Raji (cell line): ENCODE data around the gene CORO2A.

ENCODE experiments used
- POLR2A ChIP-seq: IDR thresholded peaks from 2 replicates; pipeline ENCODE4 v1.6.1; 2011; ENCODE audit warnings: low read depth, low read length, control low read depth; ENCODE audit not compliant: insufficient read depth

CORO2A gene

DNA sequence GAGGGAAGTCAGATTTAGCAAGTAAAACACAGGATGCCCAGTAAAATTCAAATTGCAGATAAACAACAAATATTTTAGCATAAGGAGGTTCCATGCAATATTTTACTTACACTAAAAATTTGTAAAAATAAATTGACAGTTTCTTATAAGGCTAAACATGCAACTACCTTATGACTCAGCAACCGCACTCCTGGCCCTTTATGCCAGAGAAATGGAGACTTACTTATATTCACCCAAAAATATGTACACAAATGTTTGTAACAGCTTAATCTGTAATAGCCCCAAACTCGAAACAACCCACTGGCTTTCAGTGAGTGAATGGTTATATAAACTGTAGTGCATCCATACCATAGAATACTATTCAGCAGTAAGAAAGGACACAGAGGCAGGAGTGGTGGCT, 44.9 kb downstream of the CORO2A start:
- TF ChIP-seq POLR2A = no peak

GRCh38 chr9:98146101-98146991, 46.1 kb downstream of the CORO2A start:
- TF ChIP-seq POLR2A = no peak

GRCh38 chr9:98144631-98145030, 47.8 kb downstream of the CORO2A start:
- no peak for TF ChIP-seq POLR2A

- TF ChIP-seq POLR2A = no peak
These were observed 48.4 kb downstream of the CORO2A start for GRCh38 chr9:98144076-98144475.

- no peak for TF ChIP-seq POLR2A
These were observed 49.4 kb downstream of the CORO2A start for GRCh38 chr9:98142925-98143481.

DNA sequence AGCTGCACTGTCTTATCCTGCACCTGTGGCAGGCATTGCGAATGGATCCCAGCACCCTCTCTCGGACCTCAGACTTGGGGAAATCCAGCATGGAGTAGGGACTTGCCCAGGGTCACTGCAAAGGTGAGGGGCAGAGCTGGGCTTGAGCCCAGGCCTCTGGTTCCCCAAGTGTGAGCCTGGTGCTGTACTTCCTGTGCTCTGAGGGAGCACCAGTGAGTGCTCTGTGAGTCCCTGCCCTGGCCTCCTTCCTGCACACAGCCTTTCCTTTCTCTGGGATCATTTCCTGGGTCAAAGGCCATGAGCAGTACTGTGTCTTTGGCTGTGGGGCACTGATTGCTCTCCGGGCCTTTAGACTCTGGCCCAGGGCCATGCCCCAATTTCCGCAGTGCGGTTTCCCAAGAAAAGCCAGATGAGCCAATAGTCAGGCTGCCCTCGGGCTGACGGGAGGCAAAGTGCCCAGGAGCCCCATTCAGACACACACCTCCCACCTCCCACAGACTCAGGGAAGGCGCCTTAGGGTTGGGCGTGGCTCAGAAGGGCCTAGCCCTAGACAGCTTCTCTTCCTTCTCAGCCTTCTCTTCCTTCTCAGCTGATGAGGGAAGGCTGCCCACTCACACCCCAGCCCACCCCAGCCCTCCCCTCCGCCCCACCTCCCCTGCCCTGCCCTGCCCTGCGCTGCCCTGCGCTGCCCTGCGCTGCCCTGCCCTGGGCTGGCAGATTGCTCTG, 50.1 kb downstream of the CORO2A start:
- no peak for TF ChIP-seq POLR2A

DNA sequence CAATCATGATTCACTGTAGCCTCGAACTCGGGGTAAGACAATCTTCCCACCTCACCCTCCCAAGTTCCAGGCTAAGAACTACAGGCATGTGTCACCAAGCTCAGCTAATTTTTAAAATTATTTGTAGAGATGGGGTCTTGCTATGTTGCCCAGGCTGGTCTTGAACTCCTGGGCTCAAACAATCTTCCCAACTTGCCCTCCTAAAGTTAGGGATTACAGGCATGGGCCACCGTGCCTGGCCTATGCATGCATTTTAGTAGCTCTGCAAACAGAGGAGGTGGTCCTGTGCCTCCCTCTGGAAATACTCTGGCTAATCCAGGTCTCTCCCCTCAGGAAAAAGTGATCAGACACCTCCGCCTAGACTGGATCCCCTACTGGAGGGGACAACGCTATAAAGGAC, 51.9 kb downstream of the CORO2A start:
- TF ChIP-seq POLR2A = no peak

DNA sequence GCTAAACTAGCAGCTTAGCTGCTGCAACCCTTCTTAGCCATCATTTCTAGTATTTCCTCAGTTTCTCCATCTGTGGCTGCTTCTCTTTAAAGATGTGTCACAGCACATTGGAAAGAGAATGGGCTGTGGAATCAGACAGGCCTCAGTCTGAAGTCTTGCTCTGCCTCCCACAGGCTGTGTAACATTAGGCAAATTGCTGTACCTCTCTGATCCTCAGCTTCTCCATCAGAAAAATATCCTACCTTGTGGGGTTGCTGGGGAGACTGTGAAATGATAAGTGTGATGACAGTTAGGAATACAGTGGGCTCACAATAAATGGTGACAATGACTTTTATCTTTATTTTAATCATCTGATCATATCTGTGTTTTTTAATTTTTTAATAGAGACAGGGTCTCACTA, 55.9 kb downstream of the CORO2A start:
- no peak for TF ChIP-seq POLR2A

DNA sequence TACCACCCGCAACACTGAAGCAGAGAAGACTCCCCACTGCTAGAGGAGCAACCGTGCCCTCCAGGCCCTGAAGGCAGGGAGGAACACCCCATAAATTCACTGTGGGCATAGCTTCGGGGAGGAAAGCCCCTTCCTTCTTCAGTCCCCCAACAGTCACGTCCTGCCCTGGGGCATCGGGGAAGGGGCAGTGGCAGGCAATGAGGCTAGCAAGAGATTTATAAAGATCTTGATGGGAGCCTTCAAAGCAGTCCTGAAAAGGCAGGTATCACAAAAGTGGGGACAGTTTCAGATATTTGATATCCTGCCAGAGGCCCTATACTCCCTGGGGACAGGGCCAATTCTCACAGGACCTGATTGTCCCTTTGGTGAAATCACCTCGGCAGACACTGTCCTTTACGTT, 56.5 kb downstream of the CORO2A start:
- TF ChIP-seq POLR2A = no peak

- TF ChIP-seq POLR2A = no peak
These were observed 56.9 kb downstream of the CORO2A start for GRCh38 chr9:98135558-98135934.

DNA sequence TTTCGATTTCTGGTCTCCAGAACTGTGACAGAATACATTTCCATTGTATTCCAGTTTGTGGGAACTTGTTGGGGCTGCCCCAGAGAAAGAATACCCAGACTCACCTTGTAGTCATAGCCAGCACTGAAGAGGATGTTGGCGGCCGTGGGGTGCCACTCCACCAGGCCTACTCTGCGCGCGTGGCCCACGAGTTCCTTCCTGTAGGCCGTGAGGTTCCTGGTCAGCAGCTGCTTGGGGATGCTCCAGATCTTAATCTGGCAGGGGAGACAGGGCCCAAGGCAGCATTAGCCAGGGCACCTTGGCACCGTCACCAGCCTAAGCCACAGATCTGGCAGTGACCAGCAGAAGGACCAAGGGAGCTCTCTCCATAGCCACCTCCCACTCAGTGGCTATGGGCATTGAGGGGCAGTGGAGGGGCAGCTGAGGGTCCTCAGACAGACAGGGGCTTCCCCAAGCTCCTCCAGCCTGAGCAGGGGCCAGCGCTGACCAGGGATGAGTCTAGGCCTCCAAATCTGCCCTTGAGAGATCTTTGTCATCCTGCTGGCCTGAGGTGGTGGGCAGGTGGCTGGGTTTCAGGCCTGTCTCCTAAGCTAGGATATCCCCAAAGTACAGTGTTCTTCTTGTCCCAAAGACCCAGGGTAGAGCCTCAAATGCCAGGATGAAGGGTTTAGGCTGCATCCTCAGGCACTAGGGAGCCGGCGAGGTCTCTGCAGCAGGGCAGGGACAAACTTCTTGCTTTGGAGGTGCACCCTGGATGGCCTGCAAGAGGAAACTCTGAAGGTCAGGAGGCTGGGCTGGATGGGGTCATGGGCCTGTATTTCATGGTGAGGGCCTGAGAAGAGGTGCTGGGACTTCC, 57.5 kb downstream of the CORO2A start:
- TF ChIP-seq POLR2A = no peak

DNA sequence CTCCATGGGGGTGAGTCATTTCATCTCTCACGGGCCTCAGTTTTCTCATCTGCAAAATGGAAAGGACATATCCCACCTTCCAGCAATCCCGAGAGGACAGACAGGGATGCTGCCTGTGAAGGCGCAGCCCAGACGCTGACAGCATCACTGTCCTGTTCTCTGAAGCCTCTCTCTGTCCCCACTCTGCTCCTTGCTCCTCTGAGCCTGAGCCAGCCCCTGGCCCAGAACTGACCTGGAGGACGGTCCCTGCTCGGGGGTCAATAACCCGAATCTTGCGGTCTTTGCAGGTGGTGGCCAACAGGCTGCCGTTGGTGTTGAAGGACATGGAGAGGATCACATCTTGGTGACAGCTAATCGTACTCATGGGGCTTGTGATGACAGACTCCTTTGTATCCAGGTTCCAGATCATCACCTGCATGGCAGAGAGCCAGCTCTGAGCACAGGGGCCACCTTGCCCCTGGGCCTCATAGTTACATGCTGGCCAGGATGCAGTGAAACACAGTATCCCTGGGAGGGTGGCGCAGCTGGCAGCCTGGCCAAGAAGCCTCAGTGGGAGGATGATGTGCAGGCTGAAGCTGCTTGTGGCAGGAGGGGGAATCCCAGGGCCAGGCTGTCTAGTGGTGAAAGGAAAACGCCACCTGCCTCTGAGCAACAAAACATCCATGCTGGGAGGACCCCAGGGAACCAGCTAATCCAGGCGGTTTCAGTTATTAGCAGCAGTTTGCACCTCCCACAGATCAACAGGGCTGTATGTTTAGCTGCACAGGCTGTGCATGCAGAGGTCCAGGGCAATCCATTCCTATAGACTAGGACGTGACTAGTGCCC, 59.4 kb downstream of the CORO2A start:
- no peak for TF ChIP-seq POLR2A

- TF ChIP-seq POLR2A = no peak
These were observed 60.3 kb downstream of the CORO2A start for GRCh38 chr9:98132158-98132557.

DNA sequence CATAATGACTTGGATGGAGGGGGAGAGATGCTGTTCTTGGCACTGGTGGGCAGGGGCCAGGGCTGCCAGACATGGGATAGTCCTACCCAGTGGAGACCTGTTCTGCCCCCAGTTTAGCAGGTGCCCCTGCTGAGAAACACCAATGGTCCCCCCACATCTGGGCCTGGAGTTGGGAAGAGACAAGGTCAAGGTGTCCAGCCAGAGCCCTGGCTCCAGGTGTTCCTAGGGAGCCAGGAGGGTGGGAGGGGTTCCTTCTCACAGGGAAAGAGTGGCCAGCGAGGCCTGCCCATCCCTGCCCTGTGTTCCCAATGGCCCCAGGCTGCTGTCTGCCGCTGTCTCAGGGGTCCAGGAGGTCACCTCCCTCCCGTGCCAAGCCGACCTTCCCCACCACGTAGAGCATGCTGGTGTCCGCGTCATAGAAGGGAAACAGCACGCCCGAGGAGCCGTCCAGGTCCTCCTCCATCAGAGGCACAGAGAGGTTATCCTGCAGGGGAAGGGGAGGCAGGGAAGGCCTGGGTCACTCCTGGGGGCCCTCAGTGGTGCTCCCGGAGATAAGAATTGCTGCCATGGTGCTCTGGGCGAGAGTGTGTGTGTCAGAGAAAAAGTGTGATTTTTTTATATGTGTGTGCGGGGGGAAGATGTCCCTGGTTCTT, 61.7 kb downstream of the CORO2A start:
- no peak for TF ChIP-seq POLR2A
